Gastroesophageal sphincter (tissue), 3 donors: ENCODE measurements around the gene TTLL8.

Experiments
- CTCF ChIP-seq, 4 experiments: fragments of 200-600 bp in 2 of 4; fragments of 450-650 bp in 2 of 4; sonication (generic) in 1 of 4; IDR thresholded peaks; one replicate each; pipeline ENCODE4 v1.5.1; 2017 to 2019; ENCODE audit warnings: antibody characterized with exemption in 4 of 4, mild to moderate bottlenecking in 2 of 4, moderate library complexity in 2 of 4
- EP300 ChIP-seq: sonication (generic); formaldehyde crosslinking; IDR thresholded peaks from one replicate; pipeline ENCODE4 v1.6.1; 2017; ENCODE audit warnings: antibody characterized with exemption, mild to moderate bottlenecking
- POLR2A ChIP-seq, 2 donors: fragments of 450-650 bp; IDR thresholded peaks; one replicate each; pipeline ENCODE4 v1.6.1; 2017; ENCODE audit warnings: antibody characterized with exemption in 2 of 2, mild to moderate bottlenecking in 2 of 2, moderate library complexity in 1 of 2
- POLR2AphosphoS5 ChIP-seq: sonication (generic); formaldehyde crosslinking; IDR thresholded peaks from one replicate; pipeline ENCODE4 v1.6.1; 2017; ENCODE audit warnings: antibody characterized with exemption

DNA sequence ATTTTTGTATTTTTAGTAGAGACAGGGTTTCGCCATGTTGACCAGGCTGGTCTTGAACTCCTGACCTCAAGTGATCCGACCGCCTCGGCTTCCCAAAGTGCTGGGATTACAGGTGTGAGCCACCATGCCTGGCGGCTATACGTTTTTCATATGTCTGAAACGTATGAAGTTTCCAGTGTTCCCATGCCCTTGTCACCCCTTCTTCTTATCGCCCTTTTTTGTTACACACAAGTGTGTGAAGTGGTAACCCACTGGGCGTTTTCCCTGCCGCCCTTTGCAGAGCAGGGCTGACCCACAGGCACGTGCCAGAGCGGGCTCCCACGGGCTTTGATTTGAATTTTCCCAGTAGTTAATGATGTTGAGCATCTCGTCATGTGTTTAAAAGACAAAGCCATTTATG lies 80.5 kb downstream of the TTLL8 start:
- no peak for TF ChIP-seq POLR2A (IDR thresholded peaks at IDR 0.05)
- no peak for TF ChIP-seq POLR2AphosphoS5
- no peak for TF ChIP-seq CTCF (IDR thresholded peaks at IDR 0.05)
- TF ChIP-seq EP300: no peak
